H9 (cell line): Measurements from ENCODE around the gene RTTN. TPM values are rescaled to one million over a fixed set of nuclear protein-coding genes. Genes with fewer than 3 reads are reported as not detected.

ENCODE experiments used
- DNase-seq: peaks from one replicate; pipeline ENCODE4 v3.0.0-alpha.2; 2017
- H2AFZ ChIP-seq: one replicate; pipeline ENCODE4 v1.6.1; 2013; ENCODE audit warnings: mild to moderate bottlenecking, low read length, control low read depth, moderate library complexity
- H2AK5ac ChIP-seq: 2 replicates; pipeline ENCODE4 v1.6.1; 2013; ENCODE audit warnings: low read length, control low read depth, mixed read lengths; ENCODE audit not compliant: insufficient read length
- H2BK120ac ChIP-seq: one replicate; pipeline ENCODE4 v1.6.1; 2013; ENCODE audit warnings: low read depth, mild to moderate bottlenecking, low read length, control low read depth, inconsistent platforms; ENCODE audit not compliant: poor library complexity, severe bottlenecking
- H2BK12ac ChIP-seq: 2 replicates; pipeline ENCODE4 v1.6.1; 2013; ENCODE audit warnings: low read length, control low read depth, mixed read lengths, low read depth; ENCODE audit not compliant: insufficient read length
- H2BK15ac ChIP-seq: 2 replicates; pipeline ENCODE4 v1.6.1; 2013; ENCODE audit warnings: low read depth, low read length, control low read depth
- H2BK20ac ChIP-seq: one replicate; pipeline ENCODE4 v1.6.1; 2013; ENCODE audit warnings: low read depth, mild to moderate bottlenecking, low read length, control low read depth, inconsistent platforms; ENCODE audit not compliant: poor library complexity, severe bottlenecking
- H2BK5ac ChIP-seq: 2 replicates; pipeline ENCODE4 v1.6.1; 2013; ENCODE audit warnings: low read length, control low read depth, mixed read lengths; ENCODE audit not compliant: insufficient read length
- H3K14ac ChIP-seq: 2 replicates; pipeline ENCODE4 v1.6.1; 2013; ENCODE audit warnings: low read length, control low read depth; ENCODE audit not compliant: insufficient read depth
- H3K18ac ChIP-seq: 2 replicates; pipeline ENCODE4 v1.6.1; 2013; ENCODE audit warnings: low read depth, mild to moderate bottlenecking, mixed read lengths, low read length, control low read depth; ENCODE audit not compliant: insufficient read length
- H3K23ac ChIP-seq: 2 replicates; pipeline ENCODE4 v1.6.1; 2013; ENCODE audit warnings: low read length, control low read depth, mixed read lengths, low read depth; ENCODE audit not compliant: insufficient read length
- H3K23me2 ChIP-seq: 2 replicates; pipeline ENCODE4 v1.6.1; 2013; ENCODE audit warnings: low read depth, mild to moderate bottlenecking, mixed read lengths, low read length, control low read depth; ENCODE audit not compliant: insufficient read length, poor library complexity, severe bottlenecking
- H3K27ac ChIP-seq: 2 replicates; pipeline ENCODE4 v1.5.1; 2013; ENCODE audit warnings: low read length, control low read depth, mixed read lengths, low read depth; ENCODE audit not compliant: insufficient read length
- H3K27me3 ChIP-seq: 2 replicates; pipeline ENCODE4 v1.6.1; 2013; ENCODE audit warnings: low read length, control low read depth, inconsistent platforms; ENCODE audit not compliant: insufficient read depth
- H3K4ac ChIP-seq: 2 replicates; pipeline ENCODE4 v1.6.1; 2013; ENCODE audit warnings: low read depth, mild to moderate bottlenecking, control low read depth, inconsistent platforms, low read length, moderate library complexity
- H3K4me1 ChIP-seq: 2 replicates; pipeline ENCODE4 v1.6.1; 2013; ENCODE audit warnings: low read length, control low read depth, inconsistent platforms; ENCODE audit not compliant: insufficient read depth
- H3K4me2 ChIP-seq: 2 replicates; pipeline ENCODE4 v1.6.1; 2013; ENCODE audit warnings: low read length, control low read depth, mixed read lengths; ENCODE audit not compliant: insufficient read length, insufficient read depth
- H3K56ac ChIP-seq: 2 replicates; pipeline ENCODE4 v1.6.1; 2013; ENCODE audit warnings: low read depth, mild to moderate bottlenecking, mixed read lengths, low read length, control low read depth; ENCODE audit not compliant: insufficient read length
- H3K79me1 ChIP-seq: 2 replicates; pipeline ENCODE4 v1.6.1; 2013; ENCODE audit warnings: low read depth, mild to moderate bottlenecking, moderate library complexity, low read length, control low read depth, inconsistent platforms; ENCODE audit not compliant: insufficient read depth, poor library complexity, severe bottlenecking
- H3K79me2 ChIP-seq: 2 replicates; pipeline ENCODE4 v1.6.1; 2013; ENCODE audit warnings: low read length, control low read depth, inconsistent platforms; ENCODE audit not compliant: insufficient read depth
- H3K9ac ChIP-seq: 2 replicates; pipeline ENCODE4 v1.6.1; 2013; ENCODE audit warnings: low read length, control low read depth, mixed read lengths; ENCODE audit not compliant: insufficient read length; ENCODE audit errors: extremely low read depth
- H3K9me3 ChIP-seq: one replicate; pipeline ENCODE4 v1.6.1; 2013; ENCODE audit warnings: low read depth, low read length, inconsistent platforms; ENCODE audit not compliant: control insufficient read depth
- H3T11ph ChIP-seq: one replicate; pipeline ENCODE4 v1.6.1; 2013; ENCODE audit warnings: mild to moderate bottlenecking, low read length, control low read depth, inconsistent platforms
- H4K20me1 ChIP-seq: one replicate; pipeline ENCODE4 v1.6.1; 2013; ENCODE audit not compliant: control insufficient read depth, insufficient read length, insufficient read depth
- H4K5ac ChIP-seq: 2 replicates; pipeline ENCODE4 v1.6.1; 2013; ENCODE audit warnings: low read depth, mild to moderate bottlenecking, mixed read lengths, low read length, control low read depth; ENCODE audit not compliant: insufficient read length
- H4K8ac ChIP-seq: replicated peaks from 2 replicates; pipeline ENCODE4 v1.6.1; 2013; ENCODE audit warnings: low read length, control low read depth, mixed read lengths, low read depth; ENCODE audit not compliant: insufficient read length
- H4K91ac ChIP-seq: 2 replicates; pipeline ENCODE4 v1.6.1; 2013; ENCODE audit warnings: low read depth, mild to moderate bottlenecking, moderate library complexity, mixed read lengths, low read length, control low read depth; ENCODE audit not compliant: insufficient read length
- H3K27ac Mint-ChIP-seq, 3 experiments: 2 replicates in 2 of 3; 3 replicates in 1 of 3; pipeline ENCODE4 v1.8.0; 2020 to 2021; ENCODE audit warnings: mixed read lengths in 3 of 3, mild to moderate bottlenecking in 1 of 3, moderate library complexity in 1 of 3
- H3K27me3 Mint-ChIP-seq: 2 replicates; pipeline ENCODE4 v1.8.0; 2021; ENCODE audit warnings: low read depth, mild to moderate bottlenecking, moderate library complexity, mixed read lengths
- H3K36me3 Mint-ChIP-seq, 3 experiments: 2 replicates in 2 of 3; 3 replicates in 1 of 3; pipeline ENCODE4 v1.8.0; 2020 to 2021; ENCODE audit warnings: low read depth in 3 of 3, mixed read lengths in 3 of 3; ENCODE audit not compliant: insufficient read depth in 1 of 3
- H3K4me1 Mint-ChIP-seq, 2 experiments: 2 replicates each; pipeline ENCODE4 v1.8.0; 2020; ENCODE audit warnings: mixed read lengths in 2 of 2
- H3K4me3 Mint-ChIP-seq, 2 experiments: 2 replicates in 1 of 2; 3 replicates in 1 of 2; pipeline ENCODE4 v1.8.0; 2020 to 2021; ENCODE audit warnings: mild to moderate bottlenecking in 2 of 2, mixed read lengths in 2 of 2, moderate library complexity in 1 of 2
- H3K9me3 Mint-ChIP-seq, 2 experiments: 2 replicates in 1 of 2; 3 replicates in 1 of 2; pipeline ENCODE4 v1.8.0; 2020; ENCODE audit warnings: mild to moderate bottlenecking in 2 of 2, mixed read lengths in 2 of 2, moderate library complexity in 1 of 2
- CTCF ChIP-seq: fragments of 200-600 bp; sonication (generic); conservative IDR thresholded peaks from 3 replicates; pipeline ENCODE4 v1.8.0; 2021; ENCODE audit warnings: antibody characterized with exemption, mild to moderate bottlenecking
- WGBS: extraction: QIAGEN DNeasy Blood & Tissue Kit; methylation state at CpG from one replicate; pipeline ENCODE4 v1.1.7; 2013; ENCODE audit warnings: missing lambda C conversion rate, low lambda C conversion rate, mixed read lengths; ENCODE audit not compliant: insufficient read length; ENCODE audit errors: extremely low coverage; 5-methylcytosine and 5-hydroxymethylcytosine counted together
- total RNA-seq: library from RNA; stranded (reverse); gene quantifications from 2 replicates; pipeline ENCODE4 v1.2.1, GENCODE V29; 2021

RTTN gene
- total RNA-seq, 1 experiment from 2014 or later, result 17.6 TPM

- H3K79me2 ChIP-seq, result no peaks in the 10 kb centered on the region
- no peak overlapping the region for H2AK5ac ChIP-seq
- H3K27me3 ChIP-seq, result no peaks in the 10 kb centered on the region
- no peak overlapping the region for H2BK12ac ChIP-seq
- H3K27me3 Mint-ChIP-seq, result no peaks in the 10 kb centered on the region
- DNase-seq, result no peak
- H3K9ac ChIP-seq, result no peak overlapping the region
- H3K27ac ChIP-seq, result no peak overlapping the region
- no peak overlapping the region for H2BK120ac ChIP-seq
- H2AFZ ChIP-seq, result no peak overlapping the region
- no peak overlapping the region for H4K5ac ChIP-seq
- H4K20me1 ChIP-seq, result no peaks in the 10 kb centered on the region
- no peaks in the 10 kb centered on the region for H3K9me3 ChIP-seq
- no peak overlapping the region for H3K4ac ChIP-seq
- no peak overlapping the region for H4K91ac ChIP-seq
- no peak overlapping the region for H3K27ac Mint-ChIP-seq
- H3K23ac ChIP-seq, result no peak overlapping the region
- H3K4me2 ChIP-seq, result no peak overlapping the region
- no peak overlapping the region for H3K18ac ChIP-seq
- H3T11ph ChIP-seq, result no peak overlapping the region
- no peaks in the 10 kb centered on the region for H3K4me1 ChIP-seq
- H3K23me2 ChIP-seq, result no peaks in the 10 kb centered on the region
- H3K4me1 Mint-ChIP-seq, result no peaks in the 10 kb centered on the region
- no peak for TF ChIP-seq CTCF
- no peaks in the 10 kb centered on the region for H3K79me1 ChIP-seq
- H2BK20ac ChIP-seq, result no peak overlapping the region
- H2BK15ac ChIP-seq, result no peak overlapping the region
- no peak overlapping the region for H4K8ac ChIP-seq
- H3K4me3 Mint-ChIP-seq, result no peak overlapping the region
- no peaks in the 10 kb centered on the region; a peak in 1 of 5 replicates for H3K9me3 Mint-ChIP-seq
- no peak overlapping the region for H3K56ac ChIP-seq
- H3K14ac ChIP-seq, result no peak overlapping the region
- H3K36me3 Mint-ChIP-seq, result peaks cover 4 to 11% (median 8%) of the 10 kb centered on the region in 3 experiments; a peak in 5 of 7 replicates
- H2BK5ac ChIP-seq, result no peak overlapping the region
- WGBS, result no CpG with 5 or more reads among the region's 1 CpG
These were observed 92.0 kb downstream of the RTTN start for GRCh38 chr18:70113511-70113910.
